ENCODE measurements around the gene EXOC8. TPM values are rescaled to one million over a fixed set of nuclear protein-coding genes. Genes with fewer than 3 reads are reported as not detected.

The EXOC8 gene
- total RNA-seq (10 to 100 TPM in 8 of 9 donors, 1 to 10 TPM in 1; 9.6 to 21.1 (median 14.9) TPM), polyA plus RNA-seq (10 to 100 TPM in 1 of 3 donors, 1 to 10 TPM in 2; 2.4 to 11.9 (median 3.5) TPM)
- long read RNA-seq, donor 1, full-length matches to known transcripts: 9 of 9 reads
- long read RNA-seq, donor 1, partial matches to known transcripts: 0 of 9 reads
- long read RNA-seq, donor 1, other reads (novel, unspliced or antisense): 0 of 9 reads
- long read RNA-seq, donor 2, full-length matches to known transcripts: 4 of 4 reads
- long read RNA-seq, donor 2, partial matches to known transcripts: 0 of 4 reads
- long read RNA-seq, donor 2, other reads (novel, unspliced or antisense): 0 of 4 reads
- long read RNA-seq, donor 3, full-length matches to known transcripts: 9 of 9 reads
- long read RNA-seq, donor 3, partial matches to known transcripts: 0 of 9 reads
- long read RNA-seq, donor 3, other reads (novel, unspliced or antisense): 0 of 9 reads
- long read RNA-seq, donor 4, full-length matches to known transcripts: 3 of 3 reads
- long read RNA-seq, donor 4, partial matches to known transcripts: 0 of 3 reads
- long read RNA-seq, donor 4, other reads (novel, unspliced or antisense): 0 of 3 reads
- long read RNA-seq, donor 5, full-length matches to known transcripts: 10 of 10 reads
- long read RNA-seq, donor 5, partial matches to known transcripts: 0 of 10 reads
- long read RNA-seq, donor 5, other reads (novel, unspliced or antisense): 0 of 10 reads
- long read RNA-seq, donor 6, full-length matches to known transcripts: 1 of 1 reads
- long read RNA-seq, donor 6, partial matches to known transcripts: 0 of 1 reads
- long read RNA-seq, donor 6, other reads (novel, unspliced or antisense): 0 of 1 reads
- long read RNA-seq, donor 7, full-length matches to known transcripts: 12 of 12 reads
- long read RNA-seq, donor 7, partial matches to known transcripts: 0 of 12 reads
- long read RNA-seq, donor 7, other reads (novel, unspliced or antisense): 0 of 12 reads
- long read RNA-seq, donor 8, full-length matches to known transcripts: 21 of 21 reads
- long read RNA-seq, donor 8, partial matches to known transcripts: 0 of 21 reads
- long read RNA-seq, donor 8, other reads (novel, unspliced or antisense): 0 of 21 reads
- long read RNA-seq, donor 9, full-length matches to known transcripts: 6 of 6 reads
- long read RNA-seq, donor 9, partial matches to known transcripts: 0 of 6 reads
- long read RNA-seq, donor 9, other reads (novel, unspliced or antisense): 0 of 6 reads
- long read RNA-seq, donor 10, full-length matches to known transcripts: 13 of 13 reads
- long read RNA-seq, donor 10, partial matches to known transcripts: 0 of 13 reads
- long read RNA-seq, donor 10, other reads (novel, unspliced or antisense): 0 of 13 reads

GRCh38 chr1:231337472-231338269 lies at the start of gene EXOC8:
Gene EXOC8 (minus strand): TSS chr1:231337852. CDS start chr1:231337745, 107 bp downstream.
- Histone ChIP-seq H3K36me3 (replicated peaks in 1 of 2) (no peaks in the 10 kb centered on the region), H3K4me3 (peak within 1 kb of the TSS; percentile 67 to 99 (median 80)), H3K27me3 (no peaks in the 10 kb centered on the region), H3K9me3 (replicated peaks in 1 of 3) (no peaks in the 10 kb centered on the region), H3K27ac (peak within 1 kb of the TSS; percentile 94 to 97 (median 95)), H3K4me1 (replicated peaks in 1 of 2) (peaks cover 42 to 53% of the 10 kb centered on the region in 2 donors)
- intact Hi-C loops (cut with DNase I): loop anchor here in 1 of 2 donors (10.0 kb wide), 1 partner anchor 257 kb away; no protein-coding TSS in a partner anchor
- peak; percentile 84 to 93 for TF ChIP-seq POLR2A (IDR thresholded peaks at IDR 0.05)
- no peak for TF ChIP-seq CTCF (IDR thresholded peaks at IDR 0.05)
- DNase-seq: peak; percentile 93 to 98 (median 97)
- 0 to 1% (median 0%) methylated on average over 17 to 74 of the region's 74 CpGs for WGBS, 4 donors

GRCh38 chr1:231386466-231386865 lies 48.8 kb upstream of the EXOC8 start:
- Histone ChIP-seq H3K9me3 (replicated peaks in 1 of 3) (no peaks in the 10 kb centered on the region), H3K4me3 (no peak overlapping the region), H3K27ac (no peak overlapping the region), H3K36me3 (replicated peaks in 1 of 2) (no peaks in the 10 kb centered on the region), H3K4me1 (replicated peaks in 1 of 2) (peaks cover 25 to 34% of the 10 kb centered on the region in 2 donors), H3K27me3 (no peaks in the 10 kb centered on the region)
- TF ChIP-seq POLR2A (IDR thresholded peaks at IDR 0.05) (no peak), CTCF (IDR thresholded peaks at IDR 0.05) (no peak)
- no peak for DNase-seq
- intact Hi-C loops (cut with DNase I): no loop called here

- Histone ChIP-seq H3K36me3 (replicated peaks in 1 of 2) (no peaks in the 10 kb centered on the region), H3K27ac (no peak overlapping the region), H3K4me3 (no peak overlapping the region), H3K4me1 (replicated peaks in 1 of 2) (peaks cover 24 to 31% of the 10 kb centered on the region in 2 donors), H3K27me3 (no peaks in the 10 kb centered on the region), H3K9me3 (replicated peaks in 1 of 3) (no peaks in the 10 kb centered on the region)
- DNase-seq: no peak
- TF ChIP-seq POLR2A (IDR thresholded peaks at IDR 0.05) (no peak), CTCF (IDR thresholded peaks at IDR 0.05) (no peak)
- intact Hi-C loops (cut with DNase I): no loop called here
- WGBS, 4 donors: 88 to 90% (median 89%) methylated on average over 2 of the region's 2 CpGs
These were observed 47.7 kb upstream of the EXOC8 start for GRCh38 chr1:231385416-231385748.
